HG03571 (cell line): ENCODE measurements around the gene GFPT2.

Experiments
- ATAC-seq: cut with Tn5 transposase; IDR thresholded peaks from one replicate; pipeline ENCODE4 v1.9.1; 2021; ENCODE audit not compliant: unreplicated experiment

Gene GFPT2

DNA sequence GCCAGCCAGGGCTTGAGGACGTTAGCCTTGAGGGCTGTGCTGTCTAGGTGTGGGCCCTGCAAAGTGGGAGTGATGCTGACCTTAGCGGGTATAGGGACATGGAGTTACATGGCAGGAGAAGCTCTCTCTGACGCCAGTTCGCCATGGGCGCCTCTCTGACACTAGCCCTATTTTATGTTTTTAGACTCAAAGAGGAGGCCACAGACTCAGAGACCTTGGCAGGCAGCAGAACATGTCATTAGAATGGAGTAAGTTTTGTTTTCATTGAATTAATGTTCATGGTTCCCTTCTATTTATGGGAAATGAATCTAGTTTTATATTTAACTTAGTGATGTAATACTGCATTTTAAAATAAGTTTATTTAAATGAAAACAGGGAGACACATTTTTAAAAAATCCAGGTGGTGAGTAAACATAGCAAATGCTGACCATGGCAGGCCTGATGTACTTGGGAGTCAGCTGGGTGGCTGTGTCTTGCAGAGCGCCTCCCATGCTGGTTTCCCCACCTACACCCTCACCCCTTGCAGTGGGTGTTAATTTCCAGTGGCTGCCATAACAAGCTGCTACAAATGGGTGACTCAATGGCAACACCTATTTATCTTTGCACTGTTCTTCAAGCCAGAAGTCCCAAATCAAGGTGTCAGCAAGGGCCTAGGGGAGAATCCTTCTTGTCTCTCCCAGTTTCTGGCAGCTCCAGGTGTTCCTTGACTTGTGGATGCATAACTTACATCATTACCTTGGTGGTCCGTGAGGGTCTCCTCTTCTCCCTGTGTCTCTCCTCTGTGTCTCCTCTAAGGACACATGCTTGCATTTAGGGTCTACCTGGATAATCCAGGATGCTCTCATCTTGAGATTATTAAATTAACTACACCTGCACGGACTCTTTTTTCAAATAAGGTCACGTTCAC is 25.6 kb upstream of the GFPT2 start:
- ATAC-seq, result no peak

DNA sequence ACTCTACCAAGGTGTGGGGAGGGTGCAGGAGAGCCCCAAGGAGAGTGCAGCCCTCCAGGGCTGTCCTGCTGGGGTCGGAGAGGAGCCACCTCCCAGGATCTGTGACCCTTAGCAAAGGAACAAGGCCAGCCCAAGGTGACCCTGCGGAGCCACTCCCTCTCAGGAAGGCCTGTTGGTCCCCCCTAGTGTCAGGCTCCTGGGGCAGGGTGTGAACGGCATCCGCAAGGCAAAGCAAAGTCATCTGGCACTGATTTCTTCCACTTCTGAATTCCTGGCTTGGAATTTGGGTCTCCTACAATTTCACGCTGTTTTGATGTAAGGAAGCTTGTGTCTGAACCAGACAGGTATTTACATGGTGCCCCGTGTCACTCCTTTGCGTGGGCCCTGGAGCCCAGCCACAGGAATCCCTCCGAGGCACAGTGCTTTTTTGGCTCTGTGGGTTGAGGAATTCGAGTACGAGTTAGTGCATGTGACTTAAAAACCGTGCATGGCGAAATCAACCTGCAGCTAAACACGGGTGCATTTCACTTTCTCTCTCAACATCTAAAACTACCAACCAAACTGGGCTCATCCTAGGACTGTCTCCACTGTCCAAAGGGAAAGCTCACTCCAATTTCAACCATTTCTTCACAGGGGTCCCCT is 24.5 kb upstream of the GFPT2 start:
- no peak for ATAC-seq

DNA sequence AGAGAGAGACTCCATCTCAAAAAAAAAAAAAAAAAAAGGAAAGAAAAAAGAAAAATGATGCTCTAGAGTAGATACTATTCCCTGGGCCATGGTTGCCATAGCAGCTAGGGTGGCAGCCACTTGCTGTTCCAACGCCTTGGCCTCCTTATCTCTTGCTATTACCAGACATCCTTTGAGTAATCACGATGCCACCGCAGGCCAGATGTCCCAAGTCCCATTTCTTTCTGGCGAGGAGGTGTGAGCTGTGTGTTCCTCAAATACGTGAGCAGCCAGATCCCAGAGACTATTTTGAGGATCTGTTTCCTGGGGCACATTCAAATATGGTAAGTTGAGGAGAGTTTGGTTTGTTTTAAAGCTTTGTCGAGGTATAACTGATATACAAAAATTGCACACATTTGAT is 23.4 kb upstream of the GFPT2 start:
- no peak for ATAC-seq

- ATAC-seq, result no peak
These were observed 22.8 kb upstream of the GFPT2 start for GRCh38 chr5:180375955-180376354.

GRCh38 chr5:180375291-180375690 is 22.2 kb upstream of the GFPT2 start:
- no peak for ATAC-seq

GRCh38 chr5:180373870-180374269 is 20.7 kb upstream of the GFPT2 start:
- no peak for ATAC-seq

- ATAC-seq, result no peak
These were observed 20.3 kb upstream of the GFPT2 start for GRCh38 chr5:180373454-180373853.

DNA sequence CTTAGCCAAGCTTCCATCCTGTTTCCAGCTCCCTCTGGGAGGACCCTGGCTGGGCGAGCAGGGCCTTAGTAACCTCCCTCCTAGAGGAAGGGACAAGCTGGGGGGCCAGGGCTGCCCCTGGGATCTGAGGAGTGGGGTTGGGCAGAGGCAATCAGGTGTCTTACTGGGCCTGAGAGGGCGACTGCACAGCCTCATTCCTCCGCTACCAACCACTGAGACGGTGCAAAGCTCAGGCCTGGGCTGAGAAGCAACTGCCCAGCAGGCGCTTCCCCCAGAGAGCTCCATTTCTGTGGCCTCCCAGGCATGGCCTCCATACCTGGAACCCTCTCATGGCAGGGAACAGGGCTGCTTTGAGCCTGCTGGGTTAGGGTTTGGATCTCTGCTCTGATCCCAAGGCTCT is 18.8 kb upstream of the GFPT2 start:
- ATAC-seq, result no peak

DNA sequence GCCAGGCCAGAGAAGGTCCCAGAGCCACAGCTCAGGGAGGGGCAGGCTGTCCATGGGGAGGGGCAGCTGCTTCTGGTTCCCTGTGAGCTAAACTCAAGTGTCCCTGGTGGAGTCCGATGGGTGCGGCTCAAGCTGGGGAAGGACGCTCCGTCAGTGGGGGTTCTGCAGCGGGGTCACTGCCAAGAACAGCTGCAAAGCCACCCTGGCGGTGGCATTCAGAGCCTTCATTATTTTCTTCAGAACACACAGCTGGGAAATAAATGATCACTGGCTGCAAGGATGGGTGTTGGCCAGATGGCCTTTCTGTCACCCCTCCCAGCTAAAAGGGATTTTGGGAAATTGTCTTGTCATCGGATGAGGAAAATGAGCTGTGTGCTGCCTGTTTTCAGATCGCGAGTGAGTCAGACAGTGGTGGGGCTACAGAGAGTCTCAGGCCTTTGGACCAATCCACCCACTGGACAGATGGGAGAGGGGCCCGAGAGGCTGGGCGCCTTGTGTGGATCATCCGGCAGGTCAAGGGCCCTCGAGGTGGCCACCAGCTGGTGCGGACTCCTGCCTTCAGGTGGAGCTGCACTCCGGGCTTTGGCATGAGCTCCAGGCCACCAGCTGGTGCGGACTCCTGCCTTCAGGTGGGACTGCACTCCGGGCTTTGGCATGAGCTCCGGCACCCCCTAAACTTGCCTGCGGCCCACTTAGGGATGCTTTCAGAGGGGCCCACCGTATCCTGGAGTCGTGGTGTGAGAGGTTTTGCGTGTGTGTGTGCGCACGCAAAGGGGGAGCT is 17.9 kb upstream of the GFPT2 start:
- ATAC-seq, result no peak

GRCh38 chr5:180367991-180368390 is 14.9 kb upstream of the GFPT2 start:
- ATAC-seq, result no peak

GRCh38 chr5:180367300-180367699 is 14.2 kb upstream of the GFPT2 start:
- ATAC-seq, result no peak

- no peak for ATAC-seq
These were observed 13.2 kb upstream of the GFPT2 start for GRCh38 chr5:180366326-180366725.

- ATAC-seq, result no peak
These were observed 12.7 kb upstream of the GFPT2 start for GRCh38 chr5:180365829-180366228.

GRCh38 chr5:180364306-180364856 is 11.2 kb upstream of the GFPT2 start:
- ATAC-seq, result no peak

- ATAC-seq, result no peak
These were observed 7.2 kb upstream of the GFPT2 start for GRCh38 chr5:180360078-180360957.

DNA sequence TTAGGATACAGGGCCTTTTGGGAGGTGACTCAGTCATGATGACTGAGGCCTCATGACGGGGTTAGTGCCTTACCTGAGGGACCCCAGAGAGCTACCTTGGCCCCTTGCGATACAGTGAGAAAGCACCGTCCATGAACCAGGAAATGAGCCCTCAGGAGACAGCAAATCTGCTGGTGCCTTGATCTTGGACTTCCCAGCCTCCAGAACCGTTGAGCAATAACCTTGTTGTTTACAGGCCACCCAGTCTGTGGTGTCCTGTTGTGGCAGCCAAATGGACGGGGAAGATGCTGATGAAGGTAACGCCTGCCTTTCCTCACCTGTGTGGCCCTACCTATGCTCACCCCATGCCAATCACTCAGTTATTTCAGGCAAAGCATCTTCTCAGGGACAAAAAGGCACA is 5.6 kb upstream of the GFPT2 start:
- no peak for ATAC-seq

DNA sequence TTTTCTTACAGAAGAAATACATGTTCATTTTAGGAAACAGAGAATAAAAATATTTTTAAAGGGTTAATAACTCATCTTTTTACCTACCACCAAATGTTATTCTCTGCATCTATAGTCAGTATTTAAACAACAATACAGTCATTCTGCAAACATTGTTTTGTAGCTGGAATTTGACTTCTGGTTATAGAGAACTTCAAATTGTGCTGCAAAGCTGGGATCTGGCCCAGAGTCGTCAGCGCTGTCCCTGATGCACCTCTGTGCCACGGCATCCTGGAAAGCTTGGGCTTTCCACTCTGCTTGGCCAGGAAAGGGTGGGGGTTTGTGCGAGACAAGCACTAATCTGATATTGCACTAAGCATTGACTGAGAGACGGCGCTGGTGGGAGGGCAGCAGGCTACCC is 5.0 kb upstream of the GFPT2 start:
- ATAC-seq, result no peak

DNA sequence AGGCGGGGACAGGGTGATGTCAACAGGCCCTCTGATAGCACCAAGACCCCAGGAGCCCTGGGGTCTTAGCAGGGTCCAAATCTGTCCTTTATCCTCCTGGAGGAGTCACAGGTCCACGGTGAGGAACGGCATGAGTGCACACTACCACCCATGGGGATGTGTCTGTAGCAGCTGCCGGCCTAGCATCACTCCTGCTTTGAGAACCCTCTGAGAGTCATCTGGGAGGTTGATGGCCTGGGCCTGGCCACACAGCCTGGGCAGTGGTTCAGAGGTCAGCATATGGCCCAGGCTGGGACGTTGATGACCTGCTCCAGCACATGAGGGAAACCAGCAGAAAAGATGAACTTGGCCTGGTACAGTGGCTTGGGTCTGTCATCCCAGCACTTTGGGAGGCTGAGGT is 1.8 kb upstream of the GFPT2 start:
- no peak for ATAC-seq

DNA sequence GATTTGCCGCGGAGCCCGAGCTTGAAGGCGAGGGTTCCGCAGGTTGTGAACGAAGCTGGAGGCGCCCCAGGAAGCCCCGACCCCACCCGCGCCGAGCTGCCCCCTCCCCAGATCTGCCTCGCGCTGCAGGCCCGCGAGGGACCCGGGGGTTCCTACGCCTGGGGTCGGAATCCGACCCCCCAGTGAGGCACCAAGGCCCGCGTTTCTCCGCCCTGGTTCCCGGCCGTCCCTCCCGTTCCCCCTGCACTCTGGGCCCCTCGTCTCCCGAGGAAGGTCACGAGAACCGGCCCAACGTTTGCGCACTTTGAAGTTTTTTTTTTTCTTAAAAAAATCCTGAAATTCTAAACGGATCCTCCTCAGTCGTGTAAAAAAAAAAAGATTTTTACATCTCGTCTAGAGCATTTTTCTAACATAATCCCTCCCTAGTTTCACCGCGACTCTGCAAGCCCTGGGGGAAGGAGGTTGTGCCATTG is 880 bp upstream of the GFPT2 start:
- no peak for ATAC-seq
